HepG2 (cell line): ENCODE measurements around the gene IFT27. TPM values are rescaled to one million over a fixed set of nuclear protein-coding genes. Genes with fewer than 3 reads are reported as not detected.

ENCODE experiments used
- ATAC-seq: fragments of 200-7000 bp; cut with Tn5 transposase; 3 replicates; pipeline ENCODE4 v1.9.1; 2020; ENCODE audit warnings: mild to moderate bottlenecking, moderate library complexity
- BruUV-seq: library from RNA; stranded (reverse); fragments of 400-500 nt; replicated peaks from 2 replicates; lab custom pipeline; 2021; lab: Mats Ljungman, UMichigan
- CTCF ChIA-PET: fragments of 300-600 bp; formaldehyde crosslinking; extraction: SDS; loops from one replicate; lab custom pipeline; 2021; ENCODE audit warnings: low total read pairs, inconsistent platforms, low intra/inter-chr PET ratio; lab: Yijun Ruan, JAX
- POLR2A ChIA-PET: fragments of 350-600 bp; sonication (Branson Sonifier 250); formaldehyde crosslinking; loops from one replicate; lab custom pipeline; 2020; ENCODE audit warnings: antibody characterized with exemption, inconsistent platforms; lab: Yijun Ruan, JAX
- DNase-seq: peaks from one replicate; pipeline ENCODE4 v3.0.0-alpha.2; 2015; ENCODE audit warnings: low spot score
- FAIRE-seq: peaks from 3 replicates; lab custom pipeline; 2011; peaks lifted over from hg19 to GRCh38; lab: Jason Lieb, UNC
- H2AFZ ChIP-seq: one replicate; pipeline ENCODE4 v1.6.1; 2011; ENCODE audit warnings: low read length, inconsistent platforms
- H3K27ac ChIP-seq: fragments of 300-600 bp; 3 replicates; pipeline ENCODE4 v1.8.0; 2011; ENCODE audit warnings: mixed run types, mild to moderate bottlenecking, mixed read lengths, low read length, inconsistent platforms; ENCODE audit not compliant: insufficient read depth; ENCODE audit errors: extremely low read length
- H3K27me3 ChIP-seq, 2 experiments: fragments of 200-600 bp in 1 of 2; 2 replicates in 1 of 2; 3 replicates in 1 of 2; pipeline versions ENCODE4 v1.6.0 to v1.8.0; 2011; ENCODE audit warnings: low read length in 2 of 2, mild to moderate bottlenecking in 2 of 2, moderate library complexity in 2 of 2, inconsistent platforms in 1 of 2; ENCODE audit not compliant: insufficient read depth in 2 of 2, control insufficient read depth in 1 of 2
- H3K36me3 ChIP-seq, 2 experiments: fragments of 200-600 bp in 1 of 2; replicated peaks in 1 of 2; 2 replicates in 1 of 2; 3 replicates in 1 of 2; pipeline versions ENCODE4 v1.5.1 to v1.8.0; 2011; ENCODE audit warnings: low read length in 2 of 2, inconsistent platforms in 1 of 2; ENCODE audit not compliant: insufficient read depth in 2 of 2, control insufficient read depth in 1 of 2
- H3K4me1 ChIP-seq: 2 replicates; pipeline ENCODE4 v1.5.1; 2012; ENCODE audit warnings: low read length, inconsistent platforms; ENCODE audit not compliant: insufficient read depth
- H3K4me2 ChIP-seq: 2 replicates; pipeline ENCODE4 v1.6.0; 2011; ENCODE audit warnings: low read depth, low read length, inconsistent platforms
- H3K4me3 ChIP-seq, 3 experiments: fragments of 200-600 bp in 1 of 3; sonication (generic), shearing (Covaris generic) in 1 of 3; replicated peaks in 1 of 3; 2 replicates each; pipeline ENCODE4 v1.5.1; 2011 to 2016; ENCODE audit warnings: low read length in 3 of 3, inconsistent platforms in 2 of 3, low read depth in 2 of 3, mild to moderate bottlenecking in 2 of 3, control low read depth in 1 of 3, mixed read lengths in 1 of 3; ENCODE audit not compliant: insufficient read depth in 1 of 3
- H3K79me2 ChIP-seq: one replicate; pipeline ENCODE4 v1.6.1; 2011; ENCODE audit warnings: low read length, inconsistent platforms; ENCODE audit not compliant: insufficient read depth
- H3K9ac ChIP-seq: 2 replicates; pipeline ENCODE4 v1.6.0; 2011; ENCODE audit warnings: mild to moderate bottlenecking, low read depth, low read length, inconsistent platforms; ENCODE audit not compliant: insufficient read depth
- H3K9me3 ChIP-seq: 2 replicates; pipeline ENCODE4 v1.5.1; 2012; ENCODE audit warnings: mild to moderate bottlenecking, low read length
- H4K20me1 ChIP-seq: 2 replicates; pipeline ENCODE4 v1.6.0; 2011; ENCODE audit warnings: inconsistent platforms, mild to moderate bottlenecking, low read length, moderate library complexity; ENCODE audit not compliant: insufficient read depth
- BRD4 ChIP-seq: sonication (generic); formaldehyde crosslinking; IDR thresholded peaks from 2 replicates; pipeline ENCODE4 v1.4.0; 2020; ENCODE audit warnings: missing genetic modification reagents
- DMAP1 ChIP-seq: IDR thresholded peaks from 2 replicates; pipeline ENCODE4 v1.6.1; 2016
- SATB2 ChIP-seq: sonication (generic); formaldehyde crosslinking; IDR thresholded peaks from 2 replicates; pipeline ENCODE4 v1.5.0; 2020; ENCODE audit warnings: missing genetic modification reagents
- SP1 ChIP-seq, 2 experiments: fragments of 450-650 bp in 1 of 2; sonication (generic) in 1 of 2; formaldehyde crosslinking in 1 of 2; IDR thresholded peaks; 2 replicates each; pipeline versions ENCODE4 v1.4.0 to v1.6.1; 2016 to 2020; ENCODE audit warnings: missing genetic modification reagents in 1 of 2
- YY1 ChIP-seq: IDR thresholded peaks from 2 replicates; pipeline ENCODE4 v1.6.1; 2011; ENCODE audit warnings: low read length, low read depth, moderate library complexity, mild to moderate bottlenecking; ENCODE audit not compliant: insufficient read depth, insufficient replicate concordance
- ZNF276 ChIP-seq: sonication (generic); formaldehyde crosslinking; IDR thresholded peaks from 2 replicates; pipeline ENCODE4 v1.4.0; 2020; ENCODE audit warnings: mild to moderate bottlenecking, low read depth, missing genetic modification reagents
- ZNF660 ChIP-seq: sonication (generic); formaldehyde crosslinking; IDR thresholded peaks from 2 replicates; pipeline ENCODE4 v1.5.1; 2020; ENCODE audit warnings: mild to moderate bottlenecking, low read depth, missing genetic modification reagents, borderline replicate concordance
- WGBS: methylation state at CpG from one replicate; pipeline ENCODE4 v1.1.6; 2017; ENCODE audit warnings: low lambda C conversion rate; 5-methylcytosine and 5-hydroxymethylcytosine counted together
- in situ Hi-C: cut with HindIII; loops from 2 replicates; pipeline ENCODE4 v1.10.0; 2017; ENCODE audit warnings: low pct_unique_long_range_greater_than_20kb; ENCODE audit not compliant: extremely low pct_ligation_motif_present
- intact Hi-C: fragments of 100-400 bp; cut with micrococcal nuclease; formaldehyde crosslinking; loops from one replicate; pipeline ENCODE4 v1.10.0; 2022; ENCODE audit not compliant: unreplicated experiment
- polyA plus RNA-seq, 8 experiments: library from polyadenylated mRNA; depleted of rRNA in 3 of 8; stranded (reverse) in 7 of 8; unstranded in 1 of 8; fragments of >200 nt; fragmentation: Illumina TruSeq in 4 of 8; extraction: Trizol in 4 of 8; gene quantifications; 2 replicates each; pipeline versions ENCODE4 v1.2.1 to v1.2.3, GENCODE V29; 2011 to 2016; ENCODE audit warnings: low read depth in 4 of 8, missing spikeins in 1 of 8, mixed read lengths in 1 of 8; ENCODE audit not compliant: insufficient read depth in 1 of 8
- total RNA-seq, 5 experiments: library from RNA; depleted of rRNA; stranded (reverse); fragments of >200 nt; fragmentation: Illumina TruSeq; extraction: Trizol; gene quantifications; 2 replicates each; pipeline ENCODE4 v1.2.3, GENCODE V29; 2016; ENCODE audit warnings: low read depth in 1 of 5
- TF ChIP-seq, protein P1 (sequence below): sonication (generic); formaldehyde crosslinking; IDR thresholded peaks from 2 replicates; pipeline ENCODE4 v1.5.1; 2020; ENCODE audit warnings: mild to moderate bottlenecking, missing genetic modification reagents, moderate library complexity
- TF ChIP-seq, protein P2 (sequence below): IDR thresholded peaks from 2 replicates; pipeline ENCODE4 v1.6.1; 2016; ENCODE audit warnings: mild to moderate bottlenecking
- TF ChIP-seq, protein P3 (sequence below): sonication (generic); formaldehyde crosslinking; IDR thresholded peaks from 2 replicates; pipeline ENCODE4 v1.4.0; 2020; ENCODE audit warnings: missing genetic modification reagents

IFT27 gene
- total and polyA plus RNA-seq, 2 of the 13 experiments (the other 11 are each of a cell fraction or from before 2014, with no cell fraction given) = 0.25 to 0.33 TPM

- intact Hi-C loops = no loop called here
- WGBS = 24% methylated on average over 6 of the region's 8 CpGs
- in situ Hi-C loops = no loop called here
- no TSS peak for BruUV-seq
- Histone ChIP-seq H4K20me1 (no peaks in the 10 kb centered on the region), H3K9ac (no peak overlapping the region), H3K36me3 (no peaks in the 10 kb centered on the region), H3K79me2 (no peaks in the 10 kb centered on the region), H3K27ac (no peak overlapping the region), H3K4me3 (no peak overlapping the region), H3K4me2 (no peak overlapping the region), H3K9me3 (no peaks in the 10 kb centered on the region), H2AFZ (no peak overlapping the region), H3K27me3 (peaks cover 4 to 86% of the 10 kb centered on the region in 2 experiments), H3K4me1 (no peaks in the 10 kb centered on the region)
- DNase-seq (no peak), FAIRE-seq (no peak), ATAC-seq (no peak)
- ChIA-PET POLR2A (no interaction called here), CTCF (no interaction called here)
- TF ChIP-seq ZNF276 = no peak
- TF ChIP-seq, protein P1, sequence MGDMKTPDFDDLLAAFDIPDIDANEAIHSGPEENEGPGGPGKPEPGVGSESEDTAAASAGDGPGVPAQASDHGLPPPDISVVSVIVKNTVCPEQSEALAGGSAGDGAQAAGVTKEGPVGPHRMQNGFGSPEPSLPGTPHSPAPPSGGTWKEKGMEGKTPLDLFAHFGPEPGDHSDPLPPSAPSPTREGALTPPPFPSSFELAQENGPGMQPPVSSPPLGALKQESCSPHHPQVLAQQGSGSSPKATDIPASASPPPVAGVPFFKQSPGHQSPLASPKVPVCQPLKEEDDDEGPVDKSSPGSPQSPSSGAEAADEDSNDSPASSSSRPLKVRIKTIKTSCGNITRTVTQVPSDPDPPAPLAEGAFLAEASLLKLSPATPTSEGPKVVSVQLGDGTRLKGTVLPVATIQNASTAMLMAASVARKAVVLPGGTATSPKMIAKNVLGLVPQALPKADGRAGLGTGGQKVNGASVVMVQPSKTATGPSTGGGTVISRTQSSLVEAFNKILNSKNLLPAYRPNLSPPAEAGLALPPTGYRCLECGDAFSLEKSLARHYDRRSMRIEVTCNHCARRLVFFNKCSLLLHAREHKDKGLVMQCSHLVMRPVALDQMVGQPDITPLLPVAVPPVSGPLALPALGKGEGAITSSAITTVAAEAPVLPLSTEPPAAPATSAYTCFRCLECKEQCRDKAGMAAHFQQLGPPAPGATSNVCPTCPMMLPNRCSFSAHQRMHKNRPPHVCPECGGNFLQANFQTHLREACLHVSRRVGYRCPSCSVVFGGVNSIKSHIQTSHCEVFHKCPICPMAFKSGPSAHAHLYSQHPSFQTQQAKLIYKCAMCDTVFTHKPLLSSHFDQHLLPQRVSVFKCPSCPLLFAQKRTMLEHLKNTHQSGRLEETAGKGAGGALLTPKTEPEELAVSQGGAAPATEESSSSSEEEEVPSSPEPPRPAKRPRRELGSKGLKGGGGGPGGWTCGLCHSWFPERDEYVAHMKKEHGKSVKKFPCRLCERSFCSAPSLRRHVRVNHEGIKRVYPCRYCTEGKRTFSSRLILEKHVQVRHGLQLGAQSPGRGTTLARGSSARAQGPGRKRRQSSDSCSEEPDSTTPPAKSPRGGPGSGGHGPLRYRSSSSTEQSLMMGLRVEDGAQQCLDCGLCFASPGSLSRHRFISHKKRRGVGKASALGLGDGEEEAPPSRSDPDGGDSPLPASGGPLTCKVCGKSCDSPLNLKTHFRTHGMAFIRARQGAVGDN (CRISPR knock-in tag) = no peak
- TF ChIP-seq, protein P2, sequence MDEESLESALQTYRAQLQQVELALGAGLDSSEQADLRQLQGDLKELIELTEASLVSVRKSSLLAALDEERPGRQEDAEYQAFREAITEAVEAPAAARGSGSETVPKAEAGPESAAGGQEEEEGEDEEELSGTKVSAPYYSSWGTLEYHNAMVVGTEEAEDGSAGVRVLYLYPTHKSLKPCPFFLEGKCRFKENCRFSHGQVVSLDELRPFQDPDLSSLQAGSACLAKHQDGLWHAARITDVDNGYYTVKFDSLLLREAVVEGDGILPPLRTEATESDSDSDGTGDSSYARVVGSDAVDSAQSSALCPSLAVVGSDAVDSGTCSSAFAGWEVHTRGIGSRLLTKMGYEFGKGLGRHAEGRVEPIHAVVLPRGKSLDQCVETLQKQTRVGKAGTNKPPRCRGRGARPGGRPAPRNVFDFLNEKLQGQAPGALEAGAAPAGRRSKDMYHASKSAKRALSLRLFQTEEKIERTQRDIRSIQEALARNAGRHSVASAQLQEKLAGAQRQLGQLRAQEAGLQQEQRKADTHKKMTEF (CRISPR knock-in tag) = no peak
- TF ChIP-seq, protein P3, sequence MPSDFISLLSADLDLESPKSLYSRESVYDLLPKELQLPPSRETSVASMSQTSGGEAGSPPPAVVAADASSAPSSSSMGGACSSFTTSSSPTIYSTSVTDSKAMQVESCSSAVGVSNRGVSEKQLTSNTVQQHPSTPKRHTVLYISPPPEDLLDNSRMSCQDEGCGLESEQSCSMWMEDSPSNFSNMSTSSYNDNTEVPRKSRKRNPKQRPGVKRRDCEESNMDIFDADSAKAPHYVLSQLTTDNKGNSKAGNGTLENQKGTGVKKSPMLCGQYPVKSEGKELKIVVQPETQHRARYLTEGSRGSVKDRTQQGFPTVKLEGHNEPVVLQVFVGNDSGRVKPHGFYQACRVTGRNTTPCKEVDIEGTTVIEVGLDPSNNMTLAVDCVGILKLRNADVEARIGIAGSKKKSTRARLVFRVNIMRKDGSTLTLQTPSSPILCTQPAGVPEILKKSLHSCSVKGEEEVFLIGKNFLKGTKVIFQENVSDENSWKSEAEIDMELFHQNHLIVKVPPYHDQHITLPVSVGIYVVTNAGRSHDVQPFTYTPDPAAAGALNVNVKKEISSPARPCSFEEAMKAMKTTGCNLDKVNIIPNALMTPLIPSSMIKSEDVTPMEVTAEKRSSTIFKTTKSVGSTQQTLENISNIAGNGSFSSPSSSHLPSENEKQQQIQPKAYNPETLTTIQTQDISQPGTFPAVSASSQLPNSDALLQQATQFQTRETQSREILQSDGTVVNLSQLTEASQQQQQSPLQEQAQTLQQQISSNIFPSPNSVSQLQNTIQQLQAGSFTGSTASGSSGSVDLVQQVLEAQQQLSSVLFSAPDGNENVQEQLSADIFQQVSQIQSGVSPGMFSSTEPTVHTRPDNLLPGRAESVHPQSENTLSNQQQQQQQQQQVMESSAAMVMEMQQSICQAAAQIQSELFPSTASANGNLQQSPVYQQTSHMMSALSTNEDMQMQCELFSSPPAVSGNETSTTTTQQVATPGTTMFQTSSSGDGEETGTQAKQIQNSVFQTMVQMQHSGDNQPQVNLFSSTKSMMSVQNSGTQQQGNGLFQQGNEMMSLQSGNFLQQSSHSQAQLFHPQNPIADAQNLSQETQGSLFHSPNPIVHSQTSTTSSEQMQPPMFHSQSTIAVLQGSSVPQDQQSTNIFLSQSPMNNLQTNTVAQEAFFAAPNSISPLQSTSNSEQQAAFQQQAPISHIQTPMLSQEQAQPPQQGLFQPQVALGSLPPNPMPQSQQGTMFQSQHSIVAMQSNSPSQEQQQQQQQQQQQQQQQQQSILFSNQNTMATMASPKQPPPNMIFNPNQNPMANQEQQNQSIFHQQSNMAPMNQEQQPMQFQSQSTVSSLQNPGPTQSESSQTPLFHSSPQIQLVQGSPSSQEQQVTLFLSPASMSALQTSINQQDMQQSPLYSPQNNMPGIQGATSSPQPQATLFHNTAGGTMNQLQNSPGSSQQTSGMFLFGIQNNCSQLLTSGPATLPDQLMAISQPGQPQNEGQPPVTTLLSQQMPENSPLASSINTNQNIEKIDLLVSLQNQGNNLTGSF = no peak
- no peak for TF ChIP-seq SP1 (IDR thresholded peaks at IDR 0.05)
- TF ChIP-seq SP1 (CRISPR knock-in tag; IDR thresholded peaks at IDR 0.05) = no peak
- no peak for TF ChIP-seq SATB2 (CRISPR knock-in tag)
- no peak for TF ChIP-seq BRD4 (CRISPR knock-in tag)
- TF ChIP-seq YY1 = no peak
- no peak for TF ChIP-seq ZNF660
- no peak for TF ChIP-seq DMAP1
Observed at GRCh38 chr22:36763576-36763975, 12.3 kb downstream of the IFT27 start.
